ENCODE measurements around the gene CERS3. TPM values are rescaled to one million over a fixed set of nuclear protein-coding genes. Genes with fewer than 3 reads are reported as not detected.

CERS3 gene
- total and polyA plus RNA-seq, 4 experiments from 2014 or later: 0.66 to 1.9 (median 1.6) TPM; not detected in 1

DNA sequence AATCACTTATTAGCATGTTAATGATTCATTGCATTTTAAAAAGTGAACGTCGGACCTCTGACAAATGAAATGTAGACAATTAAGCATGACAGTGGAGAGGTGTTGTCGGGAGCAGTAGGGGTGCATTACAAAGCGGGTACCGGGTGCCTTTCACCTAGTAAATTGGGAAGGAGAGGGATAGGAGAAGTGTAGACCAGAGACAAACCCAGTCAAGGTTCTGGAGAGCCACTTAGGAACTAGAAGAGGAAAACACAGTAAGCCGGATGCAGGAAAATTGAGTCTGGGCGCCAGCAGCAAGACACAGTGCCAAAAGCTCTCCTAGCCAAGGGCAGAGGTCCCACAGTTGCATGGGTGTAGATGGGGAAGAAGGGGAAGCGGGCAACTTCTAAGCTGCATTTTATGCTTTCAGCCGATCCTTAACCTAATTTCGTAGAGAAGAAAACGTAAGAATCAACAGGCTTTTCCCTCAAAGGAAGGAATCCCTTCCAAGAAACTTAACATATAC is 3.1 kb upstream of the CERS3 start:
- H3K27me3 Mint-ChIP-seq: no peaks in the 10 kb centered on the region
- CTCF ChIA-PET (ENCODE audit: partially characterized antibody): no interaction called here

DNA sequence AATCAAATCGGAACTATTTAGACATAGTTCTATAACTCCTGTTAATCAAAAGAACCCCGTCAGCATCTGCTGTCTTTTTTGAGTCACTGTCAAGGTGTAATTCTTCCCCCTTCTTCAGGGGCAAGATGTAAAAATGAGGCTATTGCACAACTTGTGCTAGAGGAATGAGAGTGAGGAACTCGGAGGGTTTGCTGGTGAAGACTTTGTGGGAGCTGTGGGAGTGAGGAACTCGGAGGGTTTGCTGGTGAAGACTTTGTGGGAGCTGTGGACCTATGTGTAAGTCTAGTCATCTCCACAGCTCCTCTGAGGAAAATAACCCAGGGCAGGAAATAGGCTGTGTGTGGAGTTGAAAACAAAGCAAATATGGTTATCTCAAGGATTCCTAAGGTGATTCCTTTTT is 2.5 kb upstream of the CERS3 start:
- no peak for DNase-seq
- Mint-ChIP-seq H3K27me3 (no peaks in the 10 kb centered on the region), H3K9me3 (no peaks in the 10 kb centered on the region), H3K36me3 (peaks cover 0 to 9% of the 10 kb centered on the region in 2 donors), H3K4me3 (peak overlapping the region in 1 of 8 donors; percentile 7), H3K4me1 (peaks cover 7 to 19% (median 12%) of the 10 kb centered on the region in 4 donors), H3K27ac (no peak overlapping the region)
- CTCF ChIA-PET (ENCODE audit: partially characterized antibody): no interaction called here
- Histone ChIP-seq H3K27ac (ENCODE audit: low read depth, low read length) (no peak overlapping the region), H3K4me1 (ENCODE audit: insufficient read depth, low read length) (peaks cover 15% of the 10 kb centered on the region), H3K27me3 (ENCODE audit: insufficient read depth, low read length) (no peaks in the 10 kb centered on the region), H3K36me3 (ENCODE audit: insufficient read depth, low read length) (no peaks in the 10 kb centered on the region), H3K9me3 (ENCODE audit: control insufficient read depth in 1 of 2, low read length in 2 of 2) (no peaks in the 10 kb centered on the region), H3K4me3 (ENCODE audit: low read length in 2 of 2) (no peak overlapping the region)
- intact Hi-C loops (cut with micrococcal nuclease): no loop called here
- POLR2A ChIA-PET (ENCODE audit: partially characterized antibody): no interaction called here

More for the DNA sequence above, 3.1 kb upstream of the CERS3 start:
- Mint-ChIP-seq H3K4me1 (peaks cover 7 to 19% (median 12%) of the 10 kb centered on the region in 4 donors), H3K4me3 (no peak overlapping the region), H3K36me3 (peaks cover 0 to 10% of the 10 kb centered on the region in 2 donors), H3K9me3 (no peaks in the 10 kb centered on the region), H3K27ac (no peak overlapping the region)
- Histone ChIP-seq H3K36me3 (ENCODE audit: insufficient read depth, low read length) (no peaks in the 10 kb centered on the region), H3K4me3 (ENCODE audit: low read length in 2 of 2) (no peak overlapping the region), H3K27me3 (ENCODE audit: insufficient read depth, low read length) (no peaks in the 10 kb centered on the region), H3K9me3 (ENCODE audit: control insufficient read depth in 1 of 2, low read length in 2 of 2) (no peaks in the 10 kb centered on the region), H3K27ac (ENCODE audit: low read depth, low read length) (no peak overlapping the region), H3K4me1 (ENCODE audit: insufficient read depth, low read length) (peaks cover 15% of the 10 kb centered on the region)
- DNase-seq: no peak
- intact Hi-C loops (cut with micrococcal nuclease): no loop called here
- POLR2A ChIA-PET (ENCODE audit: partially characterized antibody): no interaction called here

DNA sequence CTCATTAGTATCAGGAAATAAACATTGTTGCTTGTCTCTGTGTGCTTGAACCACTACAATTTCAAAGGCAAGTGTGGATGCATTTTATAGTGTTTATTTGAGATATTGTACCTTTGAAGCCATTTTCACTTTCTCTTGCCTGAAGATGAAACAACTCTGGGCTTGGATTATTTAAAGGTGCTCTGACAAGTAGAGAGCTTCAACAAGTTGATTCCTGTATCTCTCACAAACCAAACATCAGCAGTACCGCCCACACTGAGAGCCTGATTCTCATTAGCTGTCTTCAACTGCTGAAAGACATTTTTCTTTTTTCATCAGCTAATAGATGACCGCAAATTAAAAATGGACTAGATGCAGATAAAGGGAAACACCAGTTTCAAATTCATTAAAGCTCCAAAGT is 806 bp upstream of the CERS3 start:
- Mint-ChIP-seq H3K4me1 (peaks cover 7 to 19% (median 12%) of the 10 kb centered on the region in 4 donors), H3K36me3 (peaks cover 0 to 9% of the 10 kb centered on the region in 2 donors), H3K27me3 (no peaks in the 10 kb centered on the region), H3K4me3 (peak overlapping the region in 1 of 8 donors; percentile 53), H3K27ac (peak overlapping the region in 4 of 7 donors; percentile 33 to 84 (median 72)), H3K9me3 (no peaks in the 10 kb centered on the region)
- peaks cover 15% of the 10 kb centered on the region for H3K4me1 ChIP-seq (ENCODE audit: insufficient read depth, low read length)
- intact Hi-C loops (cut with micrococcal nuclease): no loop called here
- H3K4me3 ChIP-seq (ENCODE audit: low read length in 2 of 2): no peak overlapping the region
- DNase-seq: peak in 2 of 5 donors; percentile 17 to 20
- no peaks in the 10 kb centered on the region for H3K9me3 ChIP-seq (ENCODE audit: control insufficient read depth in 1 of 2, low read length in 2 of 2)
- ChIA-PET POLR2A (ENCODE audit: partially characterized antibody) (no interaction called here), CTCF (ENCODE audit: partially characterized antibody) (no interaction called here)
- H3K27me3 ChIP-seq (ENCODE audit: insufficient read depth, low read length): no peaks in the 10 kb centered on the region
- no peak overlapping the region for H3K27ac ChIP-seq (ENCODE audit: low read depth, low read length)
- no peaks in the 10 kb centered on the region for H3K36me3 ChIP-seq (ENCODE audit: insufficient read depth, low read length)

GRCh38 chr15:100526027-100526481 is 2.7 kb downstream of the CERS3 start:
- H3K27ac ChIP-seq (ENCODE audit: low read depth, low read length): no peak overlapping the region
- no peak for DNase-seq
- Mint-ChIP-seq H3K4me1 (peaks cover 11 to 23% (median 14%) of the 10 kb centered on the region in 4 donors), H3K9me3 (no peaks in the 10 kb centered on the region), H3K36me3 (peaks cover 0 to 6% of the 10 kb centered on the region in 2 donors), H3K27me3 (no peaks in the 10 kb centered on the region), H3K4me3 (no peak overlapping the region), H3K27ac (no peak overlapping the region)
- no peaks in the 10 kb centered on the region for H3K36me3 ChIP-seq (ENCODE audit: insufficient read depth, low read length)
- H3K27me3 ChIP-seq (ENCODE audit: insufficient read depth, low read length): no peaks in the 10 kb centered on the region
- ChIA-PET CTCF (ENCODE audit: partially characterized antibody) (interaction anchor here (2.0 kb wide), 1 partner anchor 176 kb away, joined by 6 read pairs; no protein-coding TSS in a partner anchor), POLR2A (ENCODE audit: partially characterized antibody) (no interaction called here)
- no peaks in the 10 kb centered on the region for H3K9me3 ChIP-seq (ENCODE audit: control insufficient read depth in 1 of 2, low read length in 2 of 2)
- H3K4me3 ChIP-seq (ENCODE audit: low read length in 2 of 2): no peak overlapping the region
- H3K4me1 ChIP-seq (ENCODE audit: insufficient read depth, low read length): peaks cover 18% of the 10 kb centered on the region
- intact Hi-C loops (cut with micrococcal nuclease): no loop called here

GRCh38 chr15:100525436-100525835 is 3.3 kb downstream of the CERS3 start:
- CTCF ChIA-PET (ENCODE audit: partially characterized antibody): interaction anchor here (2.0 kb wide), 1 partner anchor 175 kb away, joined by 6 read pairs; no protein-coding TSS in a partner anchor
- POLR2A ChIA-PET (ENCODE audit: partially characterized antibody): no interaction called here
- intact Hi-C loops (cut with micrococcal nuclease): no loop called here

GRCh38 chr15:100524326-100524725 is 4.4 kb downstream of the CERS3 start:
- H3K27ac ChIP-seq (ENCODE audit: low read depth, low read length): no peak overlapping the region

More at GRCh38 chr15:100525436-100525835, 3.3 kb downstream of the CERS3 start:
- H3K27me3 ChIP-seq (ENCODE audit: insufficient read depth, low read length): no peaks in the 10 kb centered on the region
- Mint-ChIP-seq H3K4me1 (peaks cover 17 to 28% (median 20%) of the 10 kb centered on the region in 4 donors), H3K27me3 (no peaks in the 10 kb centered on the region), H3K36me3 (peaks cover 0 to 6% of the 10 kb centered on the region in 2 donors), H3K27ac (no peak overlapping the region), H3K4me3 (no peak overlapping the region), H3K9me3 (no peaks in the 10 kb centered on the region)
- H3K4me3 ChIP-seq (ENCODE audit: low read length in 2 of 2): no peak overlapping the region
- H3K9me3 ChIP-seq (ENCODE audit: control insufficient read depth in 1 of 2, low read length in 2 of 2): no peaks in the 10 kb centered on the region
- no peaks in the 10 kb centered on the region for H3K36me3 ChIP-seq (ENCODE audit: insufficient read depth, low read length)
- peaks cover 25% of the 10 kb centered on the region for H3K4me1 ChIP-seq (ENCODE audit: insufficient read depth, low read length)
- no peak overlapping the region for H3K27ac ChIP-seq (ENCODE audit: low read depth, low read length)
- DNase-seq: no peak

GRCh38 chr15:100521907-100522306 is 6.8 kb downstream of the CERS3 start:
- Histone ChIP-seq H3K27ac (ENCODE audit: low read depth, low read length) (no peak overlapping the region), H3K36me3 (ENCODE audit: insufficient read depth, low read length) (no peaks in the 10 kb centered on the region), H3K9me3 (ENCODE audit: control insufficient read depth in 1 of 2, low read length in 2 of 2) (no peaks in the 10 kb centered on the region), H3K27me3 (ENCODE audit: insufficient read depth, low read length) (no peaks in the 10 kb centered on the region), H3K4me1 (ENCODE audit: insufficient read depth, low read length) (peaks cover 19% of the 10 kb centered on the region), H3K4me3 (ENCODE audit: low read length in 2 of 2) (no peak overlapping the region)
- H3K36me3 Mint-ChIP-seq: no peaks in the 10 kb centered on the region
- H3K4me3 Mint-ChIP-seq: no peak overlapping the region
- no peak overlapping the region for H3K27ac Mint-ChIP-seq
- no peaks in the 10 kb centered on the region for H3K9me3 Mint-ChIP-seq
- intact Hi-C loops (cut with micrococcal nuclease): no loop called here
- CTCF ChIA-PET (ENCODE audit: partially characterized antibody): interaction anchor here (1.6 kb wide), 1 partner anchor 172 kb away, joined by 5 read pairs; no protein-coding TSS in a partner anchor
- peaks cover 13 to 19% (median 17%) of the 10 kb centered on the region in 4 donors for H3K4me1 Mint-ChIP-seq
- POLR2A ChIA-PET (ENCODE audit: partially characterized antibody): no interaction called here
- no peak for DNase-seq
- no peaks in the 10 kb centered on the region for H3K27me3 Mint-ChIP-seq

More at GRCh38 chr15:100524326-100524725, 4.4 kb downstream of the CERS3 start:
- no peaks in the 10 kb centered on the region for H3K36me3 ChIP-seq (ENCODE audit: insufficient read depth, low read length)
- ChIA-PET POLR2A (ENCODE audit: partially characterized antibody) (no interaction called here), CTCF (ENCODE audit: partially characterized antibody) (interaction anchor here (2.0 kb wide), 1 partner anchor 174 kb away, joined by 6 read pairs; no protein-coding TSS in a partner anchor)
- no peak overlapping the region for H3K4me3 ChIP-seq (ENCODE audit: low read length in 2 of 2)
- H3K4me1 ChIP-seq (ENCODE audit: insufficient read depth, low read length): peaks cover 27% of the 10 kb centered on the region
- Mint-ChIP-seq H3K9me3 (no peaks in the 10 kb centered on the region), H3K4me1 (peaks cover 15 to 22% (median 20%) of the 10 kb centered on the region in 4 donors), H3K4me3 (no peak overlapping the region), H3K27me3 (no peaks in the 10 kb centered on the region), H3K27ac (no peak overlapping the region), H3K36me3 (peaks cover 0 to 6% of the 10 kb centered on the region in 2 donors)
- no peak for DNase-seq
- H3K27me3 ChIP-seq (ENCODE audit: insufficient read depth, low read length): no peaks in the 10 kb centered on the region
- intact Hi-C loops (cut with micrococcal nuclease): no loop called here
- no peaks in the 10 kb centered on the region for H3K9me3 ChIP-seq (ENCODE audit: control insufficient read depth in 1 of 2, low read length in 2 of 2)

All from CD4-positive, alpha-beta memory T cell (primary cell).